OCI-LY1 (cell line): ENCODE measurements around the gene VWA1.

Experiments used
- EZH2 ChIP-seq: fragments of 200-600 bp; sonication (generic), shearing (Covaris generic); IDR thresholded peaks from 2 replicates; pipeline ENCODE4 v1.8.0; 2017; ENCODE audit warnings: borderline replicate concordance, mixed run types, mild to moderate bottlenecking, antibody characterized with exemption, low read length, moderate library complexity, mixed read lengths
- TF ChIP-seq, protein P1 (sequence below): fragments of 200-600 bp; sonication (generic), shearing (Covaris generic); IDR thresholded peaks from 2 replicates; pipeline ENCODE4 v1.5.1; 2017; ENCODE audit warnings: mild to moderate bottlenecking, antibody characterized with exemption, low read length, moderate library complexity, mixed read lengths

GRCh38 chr1:1429671-1430073, 5.8 kb upstream of the VWA1 start:
- TF ChIP-seq EZH2, result no peak
- TF ChIP-seq, protein P1, sequence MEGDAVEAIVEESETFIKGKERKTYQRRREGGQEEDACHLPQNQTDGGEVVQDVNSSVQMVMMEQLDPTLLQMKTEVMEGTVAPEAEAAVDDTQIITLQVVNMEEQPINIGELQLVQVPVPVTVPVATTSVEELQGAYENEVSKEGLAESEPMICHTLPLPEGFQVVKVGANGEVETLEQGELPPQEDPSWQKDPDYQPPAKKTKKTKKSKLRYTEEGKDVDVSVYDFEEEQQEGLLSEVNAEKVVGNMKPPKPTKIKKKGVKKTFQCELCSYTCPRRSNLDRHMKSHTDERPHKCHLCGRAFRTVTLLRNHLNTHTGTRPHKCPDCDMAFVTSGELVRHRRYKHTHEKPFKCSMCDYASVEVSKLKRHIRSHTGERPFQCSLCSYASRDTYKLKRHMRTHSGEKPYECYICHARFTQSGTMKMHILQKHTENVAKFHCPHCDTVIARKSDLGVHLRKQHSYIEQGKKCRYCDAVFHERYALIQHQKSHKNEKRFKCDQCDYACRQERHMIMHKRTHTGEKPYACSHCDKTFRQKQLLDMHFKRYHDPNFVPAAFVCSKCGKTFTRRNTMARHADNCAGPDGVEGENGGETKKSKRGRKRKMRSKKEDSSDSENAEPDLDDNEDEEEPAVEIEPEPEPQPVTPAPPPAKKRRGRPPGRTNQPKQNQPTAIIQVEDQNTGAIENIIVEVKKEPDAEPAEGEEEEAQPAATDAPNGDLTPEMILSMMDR, result no peak
